ENCODE data around the gene TAAR1. TPM values are rescaled to one million over a fixed set of nuclear protein-coding genes. Genes with fewer than 3 reads are reported as not detected.

The TAAR1 gene
- total RNA-seq, 1 donor from 2014 or later: not detected

- intact Hi-C loops (cut with micrococcal nuclease): no loop called here
Measured at GRCh38 chr6:132596201-132596600, 62.8 kb downstream of the TAAR1 start.

Other genes starting within 250 kb of the TAAR1 start
- gene STX7, start 146.1 kb downstream of the TAAR1 start, total RNA-seq: 24.3 and 24.7 TPM in 2 replicates
- not detected in 2 replicates for gene TAAR9, start 120.9 kb downstream of the TAAR1 start, total RNA-seq
- not detected in 2 replicates for gene TAAR8, start 106.5 kb downstream of the TAAR1 start, total RNA-seq
- not detected in 2 replicates for gene TAAR6, start 88.9 kb downstream of the TAAR1 start, total RNA-seq
- not detected in 2 replicates for gene TAAR5, start 69.4 kb downstream of the TAAR1 start, total RNA-seq
- gene TAAR2, start 34.9 kb downstream of the TAAR1 start, total RNA-seq: not detected in 2 replicates
- gene VNN1, start 54.9 kb upstream of the TAAR1 start, total RNA-seq: not detected in 2 replicates
- 4.9 and 5.6 TPM in 2 replicates for gene VNN2, start 98.7 kb upstream of the TAAR1 start, total RNA-seq
- gene SLC18B1, start 139.5 kb upstream of the TAAR1 start, total RNA-seq: 3.2 and 4.3 TPM in 2 replicates
- gene RPS12, start 155.4 kb upstream of the TAAR1 start, total RNA-seq: 1,089 and 1,118 TPM in 2 replicates

Measured in T-helper 1 cell treated with Interleukin-12 subunit alpha and Interleukin-12 subunit beta and Interleukin-4 antibody, amounts not matched to agents 30 ng/mL and 1 ng/mL, for 36 hours (primary cell).